ENCODE measurements around the gene ZNF804B. TPM values are rescaled to one million over a fixed set of nuclear protein-coding genes. Genes with fewer than 3 reads are reported as not detected.
A peak's percentile ranks its signal among the peaks of the same experiment; 100 is the strongest.

The ZNF804B gene
- total RNA-seq, 1 donor from 2014 or later = 0.07 TPM

DNA sequence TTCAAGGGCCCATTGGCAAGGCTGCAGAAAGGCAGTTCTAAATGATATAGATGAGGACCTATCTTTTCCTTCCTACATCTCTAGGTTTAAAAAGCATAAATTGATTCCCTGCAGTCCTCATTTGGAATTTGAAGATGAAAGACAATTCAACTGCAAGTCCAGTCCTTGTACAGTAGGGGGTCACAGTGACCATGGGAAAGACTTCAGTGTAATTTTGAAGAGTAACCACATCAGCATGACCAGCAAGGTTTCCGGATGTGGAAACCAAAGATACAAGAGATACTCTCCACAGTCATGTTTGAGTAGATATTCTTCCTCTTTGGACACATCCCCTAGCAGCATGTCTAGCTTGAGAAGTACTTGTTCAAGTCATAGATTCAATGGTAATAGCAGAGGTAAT lies 575.3 kb downstream of the ZNF804B start:
- no peak for DNase-seq (ENCODE audit: extremely low spot score, unreplicated experiment)
- no peak overlapping the region for H3K27ac Mint-ChIP-seq
- peaks cover 49% of the 10 kb centered on the region for H3K27me3 Mint-ChIP-seq
- H3K4me3 Mint-ChIP-seq = no peak overlapping the region
- no peaks in the 10 kb centered on the region for H3K4me1 Mint-ChIP-seq (ENCODE audit: unreplicated experiment)
- H3K9me3 Mint-ChIP-seq = no peaks in the 10 kb centered on the region
- TF ChIP-seq, protein P1, sequence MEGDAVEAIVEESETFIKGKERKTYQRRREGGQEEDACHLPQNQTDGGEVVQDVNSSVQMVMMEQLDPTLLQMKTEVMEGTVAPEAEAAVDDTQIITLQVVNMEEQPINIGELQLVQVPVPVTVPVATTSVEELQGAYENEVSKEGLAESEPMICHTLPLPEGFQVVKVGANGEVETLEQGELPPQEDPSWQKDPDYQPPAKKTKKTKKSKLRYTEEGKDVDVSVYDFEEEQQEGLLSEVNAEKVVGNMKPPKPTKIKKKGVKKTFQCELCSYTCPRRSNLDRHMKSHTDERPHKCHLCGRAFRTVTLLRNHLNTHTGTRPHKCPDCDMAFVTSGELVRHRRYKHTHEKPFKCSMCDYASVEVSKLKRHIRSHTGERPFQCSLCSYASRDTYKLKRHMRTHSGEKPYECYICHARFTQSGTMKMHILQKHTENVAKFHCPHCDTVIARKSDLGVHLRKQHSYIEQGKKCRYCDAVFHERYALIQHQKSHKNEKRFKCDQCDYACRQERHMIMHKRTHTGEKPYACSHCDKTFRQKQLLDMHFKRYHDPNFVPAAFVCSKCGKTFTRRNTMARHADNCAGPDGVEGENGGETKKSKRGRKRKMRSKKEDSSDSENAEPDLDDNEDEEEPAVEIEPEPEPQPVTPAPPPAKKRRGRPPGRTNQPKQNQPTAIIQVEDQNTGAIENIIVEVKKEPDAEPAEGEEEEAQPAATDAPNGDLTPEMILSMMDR (conservative IDR thresholded peaks at IDR 0.05) = peak; percentile 25
- no peaks in the 10 kb centered on the region for H3K36me3 Mint-ChIP-seq

DNA sequence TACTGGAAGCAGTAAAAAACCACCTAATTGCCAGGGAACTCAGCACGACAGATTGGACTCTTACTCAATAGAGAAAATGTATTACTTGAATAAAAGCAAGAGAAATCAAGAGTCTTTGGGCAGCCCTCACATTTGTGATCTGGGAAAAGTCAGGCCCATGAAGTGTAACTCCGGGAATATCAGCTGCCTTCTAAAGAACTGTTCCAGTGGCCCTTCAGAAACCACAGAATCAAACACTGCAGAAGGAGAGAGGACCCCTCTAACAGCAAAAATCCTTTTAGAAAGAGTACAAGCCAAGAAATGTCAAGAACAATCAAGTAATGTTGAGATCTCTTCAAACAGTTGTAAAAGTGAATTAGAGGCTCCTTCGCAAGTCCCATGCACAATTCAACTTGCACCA lies 576.0 kb downstream of the ZNF804B start:
- DNase-seq (ENCODE audit: extremely low spot score, unreplicated experiment) = no peak
- no peaks in the 10 kb centered on the region for H3K36me3 Mint-ChIP-seq
- H3K4me3 Mint-ChIP-seq = no peak overlapping the region
- no peak overlapping the region for H3K27ac Mint-ChIP-seq
- H3K4me1 Mint-ChIP-seq (ENCODE audit: unreplicated experiment) = no peaks in the 10 kb centered on the region
- H3K27me3 Mint-ChIP-seq = peaks cover 56% of the 10 kb centered on the region
- H3K9me3 Mint-ChIP-seq = no peaks in the 10 kb centered on the region
- TF ChIP-seq, protein P1 (conservative IDR thresholded peaks at IDR 0.05) = no peak

DNA sequence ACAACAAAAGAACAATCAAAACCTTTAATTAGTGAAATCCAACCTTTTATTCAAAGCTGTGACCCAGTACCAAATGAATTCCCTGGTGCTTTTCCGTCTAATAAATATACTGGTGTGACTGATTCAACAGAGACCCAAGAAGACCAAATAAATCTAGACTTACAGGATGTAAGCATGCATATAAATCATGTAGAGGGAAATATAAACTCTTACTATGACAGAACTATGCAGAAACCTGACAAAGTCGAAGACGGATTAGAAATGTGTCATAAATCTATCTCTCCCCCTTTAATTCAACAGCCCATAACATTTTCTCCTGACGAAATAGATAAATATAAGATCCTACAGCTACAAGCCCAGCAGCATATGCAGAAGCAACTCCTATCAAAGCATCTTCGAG lies 576.6 kb downstream of the ZNF804B start:
- no peaks in the 10 kb centered on the region for H3K4me1 Mint-ChIP-seq (ENCODE audit: unreplicated experiment)
- no peak overlapping the region for H3K27ac Mint-ChIP-seq
- no peak overlapping the region for H3K4me3 Mint-ChIP-seq
- H3K9me3 Mint-ChIP-seq = no peaks in the 10 kb centered on the region
- TF ChIP-seq, protein P1 (conservative IDR thresholded peaks at IDR 0.05) = no peak
- H3K27me3 Mint-ChIP-seq = peaks cover 63% of the 10 kb centered on the region
- no peak for DNase-seq (ENCODE audit: extremely low spot score, unreplicated experiment)
- H3K36me3 Mint-ChIP-seq = no peaks in the 10 kb centered on the region

DNA sequence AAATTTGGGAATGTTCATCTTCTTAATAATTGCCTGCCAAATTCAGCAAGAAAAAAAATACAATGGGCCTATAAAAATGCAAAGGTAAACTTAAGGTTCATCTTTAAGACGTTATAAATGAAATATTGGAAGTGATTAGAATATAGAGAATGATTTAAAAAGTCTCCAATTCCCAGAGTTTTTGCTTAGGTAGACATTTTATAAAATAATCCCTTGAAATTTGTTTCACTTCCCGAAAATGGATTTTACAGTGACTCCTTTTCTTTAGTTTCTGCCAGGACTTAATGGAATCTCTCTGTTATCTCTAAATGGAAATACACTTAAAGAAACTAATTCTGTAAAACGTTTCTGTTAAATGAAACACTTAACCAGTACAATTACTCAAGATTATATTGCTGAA lies 580.2 kb downstream of the ZNF804B start:
- H3K36me3 Mint-ChIP-seq = no peaks in the 10 kb centered on the region
- no peaks in the 10 kb centered on the region for H3K4me1 Mint-ChIP-seq (ENCODE audit: unreplicated experiment)
- TF ChIP-seq, protein P1 (conservative IDR thresholded peaks at IDR 0.05) = no peak
- DNase-seq (ENCODE audit: extremely low spot score, unreplicated experiment) = no peak
- H3K9me3 Mint-ChIP-seq = no peaks in the 10 kb centered on the region
- H3K4me3 Mint-ChIP-seq = no peak overlapping the region
- H3K27me3 Mint-ChIP-seq = peaks cover 58% of the 10 kb centered on the region
- H3K27ac Mint-ChIP-seq = no peak overlapping the region

DNA sequence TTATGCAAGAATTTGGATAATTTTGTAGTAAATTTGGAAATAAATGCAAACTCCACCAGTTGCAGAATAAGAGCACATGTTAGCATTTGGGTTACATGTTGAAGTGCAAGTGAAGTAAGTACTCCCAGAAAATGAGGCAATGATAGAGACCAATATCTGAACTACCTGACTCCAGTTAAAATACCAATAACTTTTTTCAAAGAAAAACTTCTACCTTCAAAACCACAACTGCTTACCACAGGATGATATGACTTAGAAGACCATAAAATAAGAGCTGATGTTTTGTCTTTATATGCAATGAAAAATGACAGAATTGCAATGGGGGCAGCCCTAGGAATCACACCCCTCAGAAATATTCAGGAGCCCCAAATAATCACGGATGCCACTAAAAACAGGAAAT lies 597.6 kb downstream of the ZNF804B start:
- no peak for DNase-seq (ENCODE audit: extremely low spot score, unreplicated experiment)
- TF ChIP-seq, protein P1 (conservative IDR thresholded peaks at IDR 0.05) = no peak
- Mint-ChIP-seq H3K27me3 (peaks cover 13% of the 10 kb centered on the region), H3K36me3 (no peaks in the 10 kb centered on the region), H3K4me3 (no peak overlapping the region), H3K27ac (no peak overlapping the region), H3K4me1 (ENCODE audit: unreplicated experiment) (peaks cover 3% of the 10 kb centered on the region), H3K9me3 (no peaks in the 10 kb centered on the region)

DNA sequence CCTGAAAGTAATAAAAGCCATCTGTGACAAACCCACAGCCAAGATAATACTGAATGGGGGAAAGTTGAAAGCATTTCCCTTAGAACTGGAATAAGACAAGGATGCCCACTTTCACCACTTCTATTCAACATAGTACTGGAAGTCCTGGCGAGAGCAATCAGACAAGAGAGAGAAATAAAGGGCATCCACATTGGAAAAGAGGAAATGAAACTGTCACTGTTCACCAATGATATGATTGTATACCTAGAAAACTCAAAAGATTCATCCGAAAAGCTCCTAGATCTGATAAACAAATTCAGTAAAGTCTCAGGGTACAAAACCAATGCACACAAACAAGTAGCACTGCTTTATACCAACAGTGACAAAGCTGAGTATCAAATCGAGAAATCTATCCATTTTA lies 617.7 kb downstream of the ZNF804B start:
- Mint-ChIP-seq H3K27ac (no peak overlapping the region), H3K4me1 (ENCODE audit: unreplicated experiment) (no peaks in the 10 kb centered on the region), H3K36me3 (no peaks in the 10 kb centered on the region), H3K27me3 (no peaks in the 10 kb centered on the region), H3K4me3 (no peak overlapping the region), H3K9me3 (no peaks in the 10 kb centered on the region)
- no peak for DNase-seq (ENCODE audit: extremely low spot score, unreplicated experiment)
- TF ChIP-seq, protein P1 (conservative IDR thresholded peaks at IDR 0.05) = no peak
